Measurements from ENCODE around the gene MSL1.

Gene MSL1

DNA sequence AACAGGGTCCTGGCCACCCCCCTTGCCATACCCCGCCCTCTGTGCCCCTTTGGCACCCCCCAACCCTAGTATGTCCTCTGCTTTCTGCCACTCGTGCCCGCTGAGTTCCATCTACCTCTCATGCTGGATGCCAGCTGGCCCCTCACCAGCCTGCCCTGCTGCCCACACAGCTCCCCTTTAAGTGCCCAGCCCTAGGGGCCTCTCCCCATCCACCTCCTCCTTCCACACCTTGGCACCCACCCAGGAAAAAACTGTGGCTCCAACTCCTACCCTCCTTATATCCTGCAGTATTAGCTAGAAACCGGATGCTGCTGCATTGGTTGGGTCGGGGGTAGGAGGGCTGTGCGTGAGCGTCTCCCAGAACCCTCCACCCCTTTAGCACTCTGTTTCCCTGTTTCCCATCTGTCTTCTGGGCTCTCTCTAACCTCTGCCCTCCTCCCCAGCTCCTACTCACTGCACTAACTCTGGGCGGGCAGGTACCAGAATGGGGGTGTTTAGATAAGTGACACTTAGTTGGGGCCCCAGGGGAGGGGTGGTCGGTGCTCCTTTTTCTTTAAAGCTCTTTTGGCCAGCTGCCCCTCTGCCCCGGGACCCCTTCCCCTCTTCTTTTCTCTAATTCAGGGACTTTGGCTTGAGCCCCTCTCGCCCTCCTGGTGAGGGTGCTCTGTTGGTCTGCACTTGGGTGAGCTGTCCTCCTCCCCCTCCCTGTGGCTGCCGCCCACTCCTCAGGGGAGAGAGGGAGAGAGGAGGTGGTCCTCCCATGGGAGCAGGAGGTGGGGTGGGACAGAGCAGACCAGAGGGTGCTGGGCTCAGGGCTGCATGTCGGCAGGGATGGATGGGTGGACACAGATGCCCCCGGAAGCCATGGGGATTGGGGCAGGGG is 31.3 kb upstream of the MSL1 start:
- DNase-seq, result no peak
- in situ Hi-C loops (cut with HindIII; ENCODE audit: low pct_ligation_motif_present, low pct_unique_long_range_greater_than_20kb, low sequenced_read_pairs), result no loop called here

- DNase-seq, result no peak
- in situ Hi-C loops (cut with HindIII; ENCODE audit: low pct_ligation_motif_present, low pct_unique_long_range_greater_than_20kb, low sequenced_read_pairs), result no loop called here
Measured at GRCh38 chr17:40091691-40092397, 29.9 kb upstream of the MSL1 start.

GRCh38 chr17:40092581-40092980 is 29.2 kb upstream of the MSL1 start:
- no peak for DNase-seq
- in situ Hi-C loops (cut with HindIII; ENCODE audit: low pct_ligation_motif_present, low pct_unique_long_range_greater_than_20kb, low sequenced_read_pairs), result no loop called here

DNA sequence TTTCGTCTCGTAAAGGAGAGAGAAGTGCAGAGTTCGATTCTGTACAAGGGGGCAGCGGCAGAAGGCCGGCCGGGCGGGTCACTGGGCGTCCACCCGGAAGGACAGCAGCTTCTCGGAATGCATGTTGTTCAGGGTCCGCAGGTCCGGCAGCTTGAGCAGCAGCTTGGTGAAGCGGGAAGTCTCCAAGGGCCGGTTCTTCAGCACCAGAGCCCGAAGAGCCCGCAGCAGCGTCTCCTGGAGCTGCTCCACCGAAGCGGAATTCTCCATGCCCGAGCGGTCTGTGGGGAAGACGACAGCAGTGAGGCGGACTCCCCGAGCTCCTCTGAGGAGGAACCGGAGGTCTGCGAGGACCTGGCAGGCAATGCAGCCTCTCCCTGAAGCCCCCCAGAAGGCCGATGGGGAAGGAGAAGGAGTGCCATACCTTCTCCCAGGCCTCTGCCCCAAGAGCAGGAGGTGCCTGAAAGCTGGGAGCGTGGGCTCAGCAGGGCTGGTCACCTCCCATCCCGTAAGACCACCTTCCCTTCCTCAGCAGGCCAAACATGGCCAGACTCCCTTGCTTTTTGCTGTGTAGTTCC is 28.7 kb upstream of the MSL1 start:
- DNase-seq, result no peak
- in situ Hi-C loops (cut with HindIII; ENCODE audit: low pct_ligation_motif_present, low pct_unique_long_range_greater_than_20kb, low sequenced_read_pairs), result no loop called here

DNA sequence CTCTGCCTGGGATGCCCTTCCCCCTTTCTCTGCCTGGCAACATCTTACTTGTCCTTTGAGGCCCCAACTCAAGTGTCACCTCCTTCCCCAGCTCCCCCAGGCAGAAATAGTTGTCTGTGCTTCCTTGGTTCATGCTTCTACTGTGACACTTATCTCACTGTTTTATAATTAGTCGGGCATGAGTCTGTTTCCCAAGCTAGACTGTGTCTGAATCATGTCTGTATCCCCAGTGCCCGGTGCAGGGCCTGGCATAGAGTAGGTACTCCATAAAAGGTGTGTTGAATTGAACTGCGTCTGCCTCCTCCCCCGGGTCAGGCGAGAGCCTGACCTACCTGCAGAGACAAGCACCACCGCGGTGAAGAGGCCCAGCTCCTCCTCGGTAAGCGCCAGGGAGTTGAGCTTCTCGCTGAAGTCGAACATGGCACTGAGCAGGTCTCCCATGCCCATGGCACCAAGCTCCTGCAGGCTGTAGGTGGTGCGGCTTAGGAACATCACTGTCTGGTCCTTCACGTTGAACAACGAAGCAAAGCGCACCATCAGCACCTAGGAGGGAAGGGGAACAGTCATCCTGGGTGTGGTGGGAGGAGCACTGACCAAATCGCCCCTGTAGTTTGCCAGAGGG is 28.1 kb upstream of the MSL1 start:
- in situ Hi-C loops (cut with HindIII; ENCODE audit: low pct_ligation_motif_present, low pct_unique_long_range_greater_than_20kb, low sequenced_read_pairs), result no loop called here
- DNase-seq, result no peak

- in situ Hi-C loops (cut with HindIII; ENCODE audit: low pct_ligation_motif_present, low pct_unique_long_range_greater_than_20kb, low sequenced_read_pairs), result no loop called here
- no peak for DNase-seq
Measured at GRCh38 chr17:40094874-40095273, 26.9 kb upstream of the MSL1 start.

- in situ Hi-C loops (cut with HindIII; ENCODE audit: low pct_ligation_motif_present, low pct_unique_long_range_greater_than_20kb, low sequenced_read_pairs), result no loop called here
- DNase-seq, result no peak
Measured at GRCh38 chr17:40095351-40095943, 26.3 kb upstream of the MSL1 start.

- in situ Hi-C loops (cut with HindIII; ENCODE audit: low pct_ligation_motif_present, low pct_unique_long_range_greater_than_20kb, low sequenced_read_pairs), result no loop called here
- DNase-seq, result no peak
Measured at GRCh38 chr17:40095944-40096791, 25.6 kb upstream of the MSL1 start.

GRCh38 chr17:40097087-40097486 is 24.7 kb upstream of the MSL1 start:
- DNase-seq, result no peak
- in situ Hi-C loops (cut with HindIII; ENCODE audit: low pct_ligation_motif_present, low pct_unique_long_range_greater_than_20kb, low sequenced_read_pairs), result no loop called here

GRCh38 chr17:40097931-40098845 is 23.6 kb upstream of the MSL1 start:
- DNase-seq, result no peak
- in situ Hi-C loops (cut with HindIII; ENCODE audit: low pct_ligation_motif_present, low pct_unique_long_range_greater_than_20kb, low sequenced_read_pairs), result no loop called here

DNA sequence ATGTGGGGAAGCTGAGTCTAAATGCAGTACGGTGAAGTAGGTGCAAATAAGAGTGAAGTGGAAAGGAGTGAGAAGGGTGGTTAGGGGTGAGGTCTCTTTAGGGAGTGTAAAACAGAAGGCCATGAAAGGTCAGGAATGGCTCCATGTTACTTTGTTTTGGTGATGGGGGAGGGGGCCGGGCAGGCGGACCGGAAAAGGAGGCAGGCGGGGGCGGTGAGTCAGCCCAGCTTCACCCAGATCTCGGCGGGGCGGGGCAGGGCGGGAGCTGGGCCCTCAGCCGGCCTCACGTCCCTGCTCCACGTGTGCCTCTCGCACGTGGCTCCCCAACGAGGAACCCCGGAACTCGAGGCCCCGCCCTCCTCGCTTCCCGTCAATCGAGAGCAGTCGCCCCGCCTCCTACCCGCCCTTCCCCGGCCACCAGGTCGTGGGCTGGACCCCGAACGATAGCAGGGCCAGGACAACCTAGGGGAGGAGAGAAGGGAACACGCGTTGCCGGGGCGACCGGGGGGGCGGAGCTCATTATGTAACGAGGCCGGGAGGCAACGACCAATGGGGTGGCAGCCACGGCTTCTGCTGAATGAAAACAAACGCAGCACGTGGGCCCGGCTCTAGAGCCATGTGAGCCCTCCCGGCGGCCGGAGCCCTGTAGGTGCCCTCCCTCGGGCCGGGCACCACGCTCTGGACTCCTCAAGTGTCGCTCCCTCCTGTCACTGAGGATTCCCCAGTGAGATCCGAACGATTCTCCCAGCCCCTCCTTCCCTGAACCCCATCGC is 22.7 kb upstream of the MSL1 start:
- DNase-seq, result peak; percentile 99
- in situ Hi-C loops (cut with HindIII; ENCODE audit: low pct_ligation_motif_present, low pct_unique_long_range_greater_than_20kb, low sequenced_read_pairs), result no loop called here

- in situ Hi-C loops (cut with HindIII; ENCODE audit: low pct_ligation_motif_present, low pct_unique_long_range_greater_than_20kb, low sequenced_read_pairs), result loop anchor here (10.0 kb wide), 1 partner anchor 75 kb away; the partner anchor contains the start of gene RAPGEFL1
- peak; percentile 27 for DNase-seq
Measured at GRCh38 chr17:40099619-40100418, 22.0 kb upstream of the MSL1 start.

DNA sequence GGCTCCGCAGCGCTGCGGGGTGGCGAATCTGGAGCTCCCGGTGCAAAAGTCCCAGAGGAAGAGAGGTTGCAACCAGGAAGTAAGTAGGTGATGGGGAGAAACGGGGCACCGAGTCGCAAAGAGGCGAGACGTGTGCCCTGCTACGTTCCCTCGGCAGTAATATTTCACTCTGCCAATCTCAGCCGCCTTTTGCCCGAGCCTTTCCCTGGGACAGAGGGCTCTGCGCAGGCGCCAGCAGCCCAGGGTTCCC is 21.4 kb upstream of the MSL1 start, which contains the start of gene NR1D1:
Gene NR1D1 (minus strand): TSS at position 171 of the 250 bp plus-strand sequence. CDS start 495 bp downstream, outside the sequence.
- DNase-seq, result no peak
- in situ Hi-C loops (cut with HindIII; ENCODE audit: low pct_ligation_motif_present, low pct_unique_long_range_greater_than_20kb, low sequenced_read_pairs), result loop anchor here (10.0 kb wide), 1 partner anchor 74 kb away; the partner anchor contains the start of gene RAPGEFL1

DNA sequence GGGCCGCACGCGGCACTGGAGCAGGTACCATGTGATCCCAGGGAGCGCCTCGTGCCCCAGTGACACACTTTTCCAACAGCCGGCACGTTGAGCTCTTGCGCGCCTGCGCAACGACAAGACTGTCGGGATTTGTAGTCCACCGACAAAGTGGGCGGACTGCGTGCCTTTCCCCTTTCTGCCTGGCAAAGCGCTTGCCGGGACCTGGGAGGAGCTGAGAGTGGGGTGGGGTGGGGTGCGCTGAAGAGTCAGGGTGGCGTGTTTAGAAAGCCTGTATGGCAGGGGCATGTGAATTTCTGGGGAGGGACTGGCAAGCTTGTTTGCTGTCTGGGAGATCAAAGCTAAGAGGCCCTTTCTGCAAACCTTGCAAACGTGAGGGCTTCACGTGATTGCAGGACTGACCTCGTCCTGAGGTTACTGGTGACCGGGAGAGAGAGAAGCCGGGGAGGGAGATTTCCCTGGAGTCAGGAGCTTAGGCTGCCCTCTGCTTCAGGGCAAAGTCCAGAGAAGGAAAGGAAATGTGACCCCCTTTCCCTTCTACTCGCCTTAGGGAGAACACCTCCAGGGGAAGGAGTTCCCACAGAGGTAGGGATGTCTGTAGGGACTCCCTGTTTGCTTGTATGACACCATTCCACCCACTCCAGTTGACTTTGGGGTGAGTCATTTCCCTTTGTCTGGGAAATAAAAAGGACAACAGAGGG is 21.0 kb upstream of the MSL1 start:
- in situ Hi-C loops (cut with HindIII; ENCODE audit: low pct_ligation_motif_present, low pct_unique_long_range_greater_than_20kb, low sequenced_read_pairs), result loop anchor here (10.0 kb wide), 1 partner anchor 74 kb away; the partner anchor contains the start of gene RAPGEFL1
- DNase-seq, result peak; percentile 99
